OCI-LY3 (cell line): ENCODE measurements around the gene DOLK.

Experiments used
- CTCF ChIP-seq: fragments of 200-600, 300-600 bp; sonication (generic); IDR thresholded peaks from 2 replicates; pipeline ENCODE4 v1.5.1; 2014; ENCODE audit warnings: antibody characterized with exemption, low read length, low read depth
- EZH2phosphoT487 ChIP-seq: fragments of 200-600 bp; shearing (Covaris generic); IDR thresholded peaks from 2 replicates; pipeline ENCODE4 v1.6.1; 2018; ENCODE audit warnings: antibody characterized with exemption, mixed run types, low read depth

GRCh38 chr9:128945798-128946501 is 1.5 kb downstream of the DOLK start:
- TF ChIP-seq CTCF = no peak
- TF ChIP-seq EZH2phosphoT487 = no peak
